HG03196 (cell line): ENCODE results near the gene LILRB5.
"Not testable (repeated sequence)": the region's sequence is repeated elsewhere in the genome, so short reads cannot be mapped to it uniquely, and the experiment has no call there.

Source experiments
- ATAC-seq: cut with Tn5 transposase; IDR thresholded peaks from one replicate; pipeline ENCODE4 v1.9.1; 2021; ENCODE audit not compliant: unreplicated experiment

The LILRB5 gene

DNA sequence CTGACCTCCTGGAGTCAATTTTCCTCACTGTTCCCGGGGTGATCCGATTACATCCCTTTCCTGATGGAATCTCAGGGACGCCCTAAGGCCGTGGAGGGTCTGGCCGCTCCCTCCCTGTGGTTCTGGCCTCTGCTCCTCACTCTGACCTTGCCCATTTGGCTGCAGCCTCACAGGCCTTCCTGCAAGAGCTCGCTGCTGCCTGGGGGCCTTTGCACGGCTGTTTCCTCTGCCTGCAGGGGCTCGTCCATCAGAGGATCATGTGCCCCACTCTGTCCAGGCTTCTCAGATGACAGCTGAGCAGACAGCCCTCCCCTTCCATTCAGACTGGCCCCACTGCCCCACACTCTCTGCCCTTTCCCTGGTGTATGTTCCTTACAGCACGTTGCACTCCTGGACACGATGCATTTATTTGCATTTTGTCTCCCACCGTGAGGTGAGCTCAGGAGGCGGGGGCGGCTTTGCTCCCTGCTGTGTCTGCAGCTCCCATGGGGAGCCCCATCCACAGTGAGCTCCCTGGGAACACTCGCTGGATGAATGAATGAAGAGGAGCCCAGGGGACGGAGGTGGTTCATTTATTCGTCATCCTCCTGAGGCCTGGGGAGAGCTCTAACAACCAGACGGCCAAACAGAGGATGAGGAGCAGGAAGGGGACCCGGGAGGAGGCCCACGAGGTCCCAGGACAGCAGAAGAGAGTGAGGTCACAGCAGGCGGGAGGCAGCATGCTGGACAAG lies 39.4 kb downstream of the LILRB5 start:
- ATAC-seq = not testable (repeated sequence)

DNA sequence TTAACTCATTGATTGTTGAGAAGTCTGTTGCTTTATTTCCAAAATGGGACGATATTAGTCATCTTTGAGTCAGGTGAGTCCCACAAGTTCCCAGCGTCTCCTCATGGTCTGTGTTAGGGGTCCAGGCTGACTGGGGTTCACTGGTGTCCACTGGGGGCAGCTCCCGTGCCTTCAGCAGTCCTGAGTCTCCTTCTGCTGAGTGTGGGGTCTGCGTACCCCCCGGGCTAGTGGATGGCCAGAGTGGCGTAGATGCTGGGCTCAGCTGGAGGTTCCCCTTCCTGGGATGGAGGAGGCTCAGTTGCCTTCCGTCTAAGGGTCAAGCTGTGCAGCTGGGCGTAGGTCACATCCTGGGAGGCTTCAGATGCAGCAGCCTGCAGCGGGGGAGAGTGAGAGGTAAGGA lies 40.2 kb downstream of the LILRB5 start:
- ATAC-seq = no peak

DNA sequence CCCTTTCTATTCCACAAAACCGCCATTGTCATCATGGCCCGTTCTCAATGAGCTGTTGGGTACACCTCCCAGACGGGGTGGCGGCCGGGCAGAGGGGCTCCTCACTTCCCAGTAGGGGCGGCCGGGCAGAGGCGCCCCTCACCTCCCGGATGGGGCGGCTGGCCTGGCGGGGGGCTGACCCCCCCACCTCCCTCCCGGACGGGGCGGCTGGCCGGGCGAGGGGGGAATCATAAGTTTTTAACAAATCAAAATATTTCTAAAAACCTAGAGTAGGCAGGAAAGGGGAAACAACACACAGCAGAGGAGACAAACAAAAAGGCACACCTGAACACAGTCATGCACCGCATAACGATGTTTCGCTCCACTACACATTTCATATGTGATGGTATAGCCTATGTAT lies 42.3 kb downstream of the LILRB5 start:
- not testable (repeated sequence) for ATAC-seq

DNA sequence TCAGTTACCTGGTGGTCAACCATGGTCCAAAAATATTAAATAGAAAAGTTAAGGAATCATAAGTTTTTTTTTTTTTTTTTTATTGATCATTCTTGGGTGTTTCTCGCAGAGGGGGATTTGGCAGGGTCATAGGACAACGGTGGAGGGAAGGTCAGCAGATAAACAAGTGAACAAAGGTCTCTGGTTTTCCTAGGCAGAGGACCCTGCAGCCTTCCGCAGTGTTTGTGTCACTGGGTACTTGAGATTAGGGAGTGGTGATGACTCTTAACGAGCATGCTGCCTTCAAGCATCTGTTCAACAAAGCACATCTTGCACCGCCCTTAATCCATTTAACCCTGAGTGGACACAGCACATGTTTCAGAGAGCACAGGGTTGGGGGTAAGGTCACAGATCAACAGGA lies 42.9 kb downstream of the LILRB5 start:
- ATAC-seq = not testable (repeated sequence)

DNA sequence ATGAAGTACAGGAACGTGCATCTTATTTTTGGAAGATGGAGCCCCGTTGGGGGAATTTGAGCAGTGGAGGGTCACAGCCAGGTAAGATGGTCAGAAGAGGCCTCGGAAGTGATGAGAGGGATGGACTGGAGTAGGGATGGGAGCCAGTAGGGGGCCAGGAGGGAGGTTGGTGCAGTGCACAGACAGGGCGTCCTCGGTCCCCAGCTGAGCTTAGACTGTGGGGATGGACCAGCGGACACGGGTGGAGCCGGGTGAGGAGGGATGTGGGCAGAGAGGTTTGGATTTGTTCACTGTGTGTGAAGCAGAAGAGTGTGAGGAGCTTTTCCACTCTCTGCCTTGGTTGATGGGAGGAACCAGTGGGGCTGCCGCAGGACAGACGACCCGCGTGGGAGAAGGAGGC lies 45.8 kb downstream of the LILRB5 start:
- ATAC-seq = no peak

DNA sequence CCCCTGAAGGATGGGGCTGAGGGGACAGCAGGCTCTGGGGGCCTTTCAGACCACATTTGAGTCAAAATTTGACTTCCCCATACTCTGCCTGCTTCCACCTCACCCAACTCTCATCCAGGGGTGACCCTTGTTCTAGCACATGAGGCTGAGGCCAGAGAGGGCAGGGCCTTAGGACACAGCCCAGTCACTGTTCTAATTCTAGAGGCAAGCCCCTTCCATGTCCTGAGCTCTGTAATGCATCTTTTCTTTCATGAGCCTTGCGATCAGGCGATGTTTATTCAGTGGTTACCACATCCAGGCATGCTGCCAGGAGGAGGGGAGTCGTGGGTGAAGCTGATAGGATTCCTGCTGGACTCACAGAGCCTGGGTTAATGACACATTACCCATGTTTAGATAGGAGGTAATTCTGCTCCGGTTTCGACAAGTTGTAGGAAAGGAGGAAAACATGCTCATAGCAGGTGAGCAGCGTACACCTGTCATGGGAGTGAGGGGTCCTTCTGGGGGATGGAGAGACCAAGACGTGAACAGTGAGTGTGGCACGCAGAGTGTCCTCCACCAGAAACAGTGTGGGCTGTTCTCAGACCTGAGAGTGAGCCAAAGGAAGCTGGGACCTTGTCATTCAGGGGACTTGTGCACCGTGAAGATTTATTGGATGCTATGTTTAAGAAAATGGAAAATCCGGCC lies 47.1 kb downstream of the LILRB5 start:
- ATAC-seq = no peak

DNA sequence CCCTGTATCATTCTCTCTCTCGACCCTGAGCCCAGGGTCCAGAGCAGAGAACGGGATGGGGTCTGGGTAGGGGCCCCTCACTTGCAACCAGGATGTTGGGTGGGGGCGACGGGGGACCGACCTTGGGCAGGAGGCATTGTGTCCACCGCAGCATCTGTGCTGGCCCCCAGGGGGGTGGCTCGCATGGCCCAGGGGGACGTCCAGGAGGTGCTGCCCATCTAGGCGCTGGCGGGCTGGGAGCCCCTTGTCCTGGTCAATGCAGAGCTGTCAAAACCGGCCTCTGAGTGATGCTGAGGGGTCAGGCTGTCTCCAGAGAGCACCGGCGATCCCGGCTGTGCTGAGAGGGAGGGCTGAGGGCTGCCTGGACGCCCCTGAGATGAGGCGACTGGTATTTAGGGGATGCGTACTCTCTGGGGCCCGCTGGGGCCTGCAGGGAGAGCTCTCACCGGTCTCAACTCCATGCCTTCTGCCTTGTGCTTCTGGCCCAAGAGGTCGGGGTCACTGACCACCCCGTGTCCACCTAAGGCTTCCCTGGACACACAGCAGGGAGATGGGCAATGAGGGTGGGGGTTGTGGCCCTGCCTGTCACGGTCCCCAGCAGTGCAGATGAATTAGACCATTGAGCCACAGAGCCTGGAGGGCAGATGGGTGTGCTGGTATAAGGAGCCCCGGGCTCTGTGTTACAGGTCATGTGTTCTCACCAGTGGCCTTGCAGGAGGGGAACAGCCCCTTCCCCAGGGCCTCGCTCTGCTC lies 47.8 kb downstream of the LILRB5 start:
- no peak for ATAC-seq

DNA sequence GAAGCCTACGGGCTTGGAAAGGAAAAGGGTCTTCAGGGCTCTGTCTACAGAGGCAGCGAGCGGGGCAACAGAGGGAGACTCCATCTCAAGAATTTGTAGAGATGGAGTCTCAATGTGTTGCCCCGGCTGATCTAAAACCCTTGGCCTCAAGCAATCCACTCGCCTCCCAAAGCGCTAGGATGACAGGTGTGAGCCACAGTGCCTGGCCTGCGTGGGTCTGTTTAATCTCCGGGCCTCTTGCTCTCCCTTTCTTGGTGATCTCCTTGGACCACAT lies 48.4 kb downstream of the LILRB5 start:
- no peak for ATAC-seq

DNA sequence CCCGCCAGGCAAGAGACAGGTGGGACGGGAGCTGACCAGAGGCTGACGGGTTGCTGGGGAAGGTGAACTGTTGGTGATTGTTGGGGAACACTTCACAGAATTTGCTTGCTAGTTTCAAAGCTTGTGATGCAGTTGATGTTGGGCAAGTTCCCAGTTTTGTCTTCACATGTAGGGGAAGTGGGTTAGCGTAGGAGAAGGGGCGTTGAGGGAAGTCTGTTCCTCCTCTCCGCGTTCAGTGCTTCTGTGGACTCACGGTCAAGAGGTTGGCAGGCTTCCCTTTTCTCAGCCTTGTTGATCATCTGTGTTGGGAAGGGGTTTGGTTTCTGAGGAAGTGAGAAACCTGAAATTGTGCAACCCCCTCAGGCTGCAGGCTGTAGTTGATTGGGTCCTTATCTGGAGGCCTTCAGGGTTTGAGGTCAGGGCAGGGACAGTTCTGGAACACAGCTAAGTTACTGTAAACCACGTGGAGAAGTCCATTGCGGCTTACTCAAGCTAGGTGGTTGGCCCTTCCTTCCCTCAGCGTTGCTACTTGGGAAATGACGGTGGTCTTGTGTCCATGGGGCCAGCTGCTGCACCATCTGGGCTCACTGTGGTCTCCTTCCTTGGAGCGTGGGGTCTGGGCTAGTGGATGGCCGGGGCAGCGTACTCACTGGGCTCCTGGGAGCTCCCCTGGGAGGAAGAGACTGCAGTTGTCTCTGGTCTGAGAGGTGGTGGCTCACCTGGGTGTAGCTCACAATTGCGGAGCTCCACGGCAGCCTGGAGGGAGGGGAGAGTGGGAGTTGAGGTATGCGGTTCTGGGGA lies 48.9 kb downstream of the LILRB5 start:
- ATAC-seq = no peak

DNA sequence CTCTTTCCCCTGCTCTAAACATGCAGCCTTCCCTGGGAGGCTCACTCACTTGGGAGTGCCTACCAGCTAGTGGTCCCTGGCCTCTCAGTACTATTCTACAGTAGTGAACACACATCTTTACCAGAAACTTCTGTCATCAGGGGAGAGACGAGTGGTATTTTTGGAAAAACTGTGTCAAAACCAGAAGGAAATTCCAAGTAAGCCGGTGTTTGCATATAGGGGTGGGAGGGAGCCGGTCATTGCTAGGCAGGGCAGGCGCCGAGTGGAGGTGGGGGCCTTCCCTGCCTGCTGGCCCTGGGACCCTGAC lies 49.4 kb downstream of the LILRB5 start:
- no peak for ATAC-seq

DNA sequence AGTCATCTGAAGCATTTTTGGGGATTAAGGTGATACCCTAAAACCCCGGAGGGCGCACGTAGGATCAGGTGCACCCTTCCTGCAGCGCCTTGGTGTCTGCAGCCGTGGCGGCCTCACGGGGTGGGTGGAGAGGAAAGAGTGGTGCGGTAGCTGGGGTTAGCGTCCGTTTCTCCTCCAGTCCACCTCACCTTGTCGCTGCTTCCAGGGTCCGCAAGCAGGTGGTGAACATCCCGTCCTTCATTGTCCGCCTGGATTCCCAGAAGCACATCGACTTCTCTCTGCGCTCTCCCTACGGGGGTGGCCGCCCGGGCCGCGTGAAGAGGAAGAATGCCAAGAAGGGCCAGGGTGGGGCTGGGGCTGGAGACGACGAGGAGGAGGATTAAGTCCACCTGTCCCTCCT lies 49.9 kb downstream of the LILRB5 start:
- ATAC-seq = not testable (repeated sequence)

DNA sequence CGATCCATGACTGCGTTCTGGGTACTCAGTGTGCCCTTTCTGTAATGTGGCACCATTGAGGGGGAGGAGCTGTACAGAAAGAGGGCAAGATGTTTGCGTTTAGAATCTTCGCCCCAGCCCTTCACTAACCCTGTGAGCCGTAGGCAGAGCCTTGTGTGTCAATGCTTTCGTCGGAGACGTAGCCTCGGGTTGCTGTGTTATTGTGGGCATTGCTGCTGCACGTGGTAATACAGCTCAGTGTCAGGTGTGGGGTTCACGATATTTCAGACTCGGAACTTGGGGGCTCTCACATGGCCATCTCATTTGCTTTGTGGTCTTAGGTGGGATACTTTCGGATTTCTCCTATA lies 50.3 kb downstream of the LILRB5 start:
- ATAC-seq = no peak

DNA sequence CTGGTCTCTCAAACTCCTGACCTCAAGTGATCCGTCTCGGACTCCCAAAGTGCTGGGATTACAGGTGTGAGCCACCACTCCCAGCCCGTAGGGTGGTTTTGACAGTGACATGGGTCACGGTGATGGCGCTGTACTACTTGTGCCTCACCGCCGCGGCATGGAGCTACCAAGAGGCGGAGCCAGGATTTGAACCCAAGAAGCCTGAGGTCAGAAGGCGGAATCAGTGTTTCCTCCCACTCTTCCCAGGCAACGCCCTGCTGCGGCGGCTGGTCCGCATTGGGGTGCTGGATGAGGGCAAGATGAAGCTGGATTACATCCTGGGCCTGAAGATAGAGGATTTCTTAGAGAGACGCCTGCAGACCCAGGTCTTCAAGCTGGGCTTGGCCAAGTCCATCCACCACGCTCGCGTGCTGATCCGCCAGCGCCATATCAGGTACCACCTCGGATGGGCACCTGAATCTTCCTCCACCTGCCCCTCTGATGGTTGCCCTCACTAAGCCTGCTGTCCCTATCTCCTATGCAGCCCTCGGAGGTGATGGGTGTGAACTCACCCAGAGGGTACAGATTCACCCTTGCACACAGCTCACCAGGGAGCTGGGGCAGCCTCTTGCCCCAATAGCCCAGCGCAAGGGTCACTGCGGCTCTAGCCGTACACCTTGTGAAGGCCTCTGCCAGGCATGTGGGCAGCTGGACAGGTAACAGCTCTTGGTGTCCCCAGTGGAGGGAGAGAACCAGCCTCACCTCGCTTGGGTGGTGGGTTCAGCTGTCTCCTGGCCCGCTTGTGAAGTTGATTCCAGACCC lies 50.8 kb downstream of the LILRB5 start:
- no peak for ATAC-seq

DNA sequence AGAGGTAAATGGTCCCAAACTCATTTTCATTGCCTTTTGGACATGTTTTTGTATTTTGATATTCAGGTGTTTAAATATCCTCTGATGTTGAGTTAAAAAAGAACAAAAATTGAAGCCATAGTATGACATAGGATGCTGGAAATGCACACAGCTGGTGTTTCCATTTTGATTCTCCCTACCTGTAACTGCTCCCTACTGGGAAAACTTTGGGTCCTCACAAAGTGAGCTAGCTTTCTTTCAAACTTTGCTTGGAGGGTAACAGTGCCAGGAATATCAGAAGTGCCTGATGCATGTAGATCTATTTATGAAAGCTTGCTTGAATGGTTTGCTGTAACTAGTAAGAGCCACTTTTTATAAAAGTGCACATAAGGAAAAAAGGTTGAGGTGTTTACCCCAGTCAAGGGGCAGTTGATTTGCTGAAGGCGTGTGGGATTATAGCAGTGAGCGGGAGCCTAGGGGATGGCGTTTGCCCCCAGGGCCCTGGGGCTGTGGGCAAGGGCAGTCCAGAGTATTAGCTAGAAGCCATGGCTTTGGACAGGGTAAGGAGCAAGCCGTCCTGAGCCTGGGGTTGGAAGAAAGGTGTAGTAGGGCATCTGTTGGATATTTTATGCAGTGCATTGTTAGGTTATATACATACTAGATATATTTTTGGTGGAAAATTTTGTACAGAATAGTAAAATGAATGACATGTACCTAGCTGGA lies 52.2 kb downstream of the LILRB5 start:
- no peak for ATAC-seq

DNA sequence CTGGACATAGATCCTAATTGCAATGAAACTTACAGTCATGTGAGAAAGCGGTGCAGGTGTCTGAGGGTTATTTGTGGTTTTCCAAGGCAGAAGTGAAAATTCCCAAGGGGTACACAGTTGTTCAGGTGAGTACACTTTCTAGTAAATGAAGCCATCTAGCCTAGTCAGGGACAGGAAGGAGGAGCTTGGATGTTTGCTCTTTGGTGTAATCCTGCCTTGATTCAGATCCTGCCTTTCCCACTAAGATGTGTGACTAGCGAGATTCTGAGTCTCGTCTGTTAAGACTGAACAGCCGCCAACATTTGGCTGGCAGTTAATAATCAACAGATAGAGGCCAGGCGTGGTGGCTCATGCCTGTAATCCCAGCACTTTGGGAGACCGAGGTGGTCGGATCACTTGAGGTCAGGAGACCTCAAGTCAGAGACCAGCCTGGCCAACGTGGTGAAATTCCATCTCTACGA lies 53.9 kb downstream of the LILRB5 start:
- ATAC-seq = no peak

DNA sequence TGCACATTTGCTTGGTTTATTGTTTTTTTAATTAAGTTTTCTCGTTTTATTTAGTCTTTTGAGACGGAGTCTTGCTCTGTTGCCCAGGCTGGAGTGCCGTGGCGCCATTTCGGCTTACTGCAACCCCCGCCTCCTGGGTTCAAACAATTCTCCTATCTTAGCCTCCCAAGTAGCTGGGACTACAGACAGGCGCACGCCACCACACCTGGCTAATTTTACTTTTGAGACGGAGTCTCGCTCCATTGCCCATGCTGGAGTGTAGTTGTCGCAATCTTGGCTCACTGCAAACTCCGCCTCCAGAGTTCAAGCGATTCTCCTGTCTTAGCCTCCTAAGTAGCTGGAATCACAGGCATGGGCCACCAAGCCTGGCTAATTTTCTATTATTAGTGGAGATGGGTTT lies 55.1 kb downstream of the LILRB5 start:
- no peak for ATAC-seq

DNA sequence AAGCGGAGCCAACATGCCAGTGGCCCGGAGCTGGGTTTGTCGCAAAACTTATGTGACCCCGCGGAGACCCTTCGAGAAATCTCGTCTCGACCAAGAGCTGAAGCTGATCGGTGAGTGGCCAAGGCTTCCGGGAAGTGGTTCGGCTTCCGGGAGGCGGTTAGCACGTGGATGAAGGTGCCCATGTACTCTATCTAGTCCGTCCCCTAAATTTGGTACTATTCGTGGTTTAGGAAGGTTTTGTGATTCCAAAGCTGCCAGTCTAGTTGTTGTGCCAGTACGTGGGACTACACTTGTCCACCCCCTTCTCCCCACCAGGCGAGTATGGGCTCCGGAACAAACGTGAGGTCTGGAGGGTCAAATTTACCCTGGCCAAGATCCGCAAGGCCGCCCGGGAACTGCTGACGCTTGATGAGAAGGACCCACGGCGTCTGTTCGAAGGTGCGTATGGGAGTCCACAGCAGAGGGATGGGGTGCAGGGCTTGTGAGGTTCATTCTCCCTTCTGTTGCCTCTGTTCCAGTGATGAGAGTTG lies 55.8 kb downstream of the LILRB5 start:
- no peak for ATAC-seq
